ENCODE results near the gene SPTSSB.

DNA sequence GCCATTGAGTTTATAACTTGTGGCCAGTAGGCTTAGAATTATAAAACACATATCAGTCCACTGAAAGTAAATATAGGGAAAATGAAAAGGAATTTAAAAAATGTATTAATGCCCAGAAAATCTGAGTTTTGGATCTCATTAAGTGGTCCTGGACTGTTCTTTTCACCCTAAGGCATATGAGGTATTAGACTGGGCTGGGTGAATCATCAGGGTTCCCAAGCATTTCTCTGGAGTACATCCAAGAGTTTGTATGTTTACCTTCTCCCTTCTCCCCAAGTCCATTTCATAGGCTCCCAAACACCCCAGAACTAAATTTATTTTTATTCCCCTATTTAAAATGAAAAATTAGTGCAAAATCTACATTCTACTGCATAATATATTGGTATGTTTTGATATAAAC, 31.9 kb upstream of the SPTSSB start:
- no peak for TF ChIP-seq GATA3 (IDR thresholded peaks at IDR 0.05; ENCODE audit: low read depth, low read length)
- TF ChIP-seq GATA2 (IDR thresholded peaks at IDR 0.05; ENCODE audit: low read depth, low read length) = no peak
